ENCODE measurements around the gene GET3. TPM values are rescaled to one million over a fixed set of nuclear protein-coding genes. Genes with fewer than 3 reads are reported as not detected.

The GET3 gene
- total and polyA plus RNA-seq, 2 of the 13 experiments (the other 11 are each of a cell fraction or from before 2014, with no cell fraction given): 57.7 to 59.4 TPM

DNA sequence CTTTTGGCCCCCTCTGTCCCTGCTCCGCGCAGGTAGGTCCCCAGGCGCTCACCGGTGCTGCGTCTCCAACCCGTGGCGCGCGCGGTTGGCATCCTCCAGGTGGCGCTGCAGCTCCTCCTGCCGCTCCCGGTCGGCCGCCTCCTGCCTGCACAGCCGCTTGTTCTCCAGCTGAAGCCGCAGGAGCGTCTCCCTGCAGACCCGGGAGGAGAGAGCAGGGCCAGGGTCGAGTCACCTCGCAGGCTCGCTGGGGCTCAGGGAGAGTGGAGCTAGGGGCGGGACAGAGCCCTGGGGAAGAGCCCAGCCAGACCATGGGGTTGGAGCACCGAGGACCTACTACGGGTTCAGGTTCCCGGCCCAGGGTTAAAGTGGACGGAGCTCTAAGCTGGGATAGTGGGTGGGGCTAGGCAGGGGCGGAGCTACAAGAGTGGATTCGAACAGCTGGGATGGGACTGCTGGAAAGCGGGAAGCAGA, 28.8 kb downstream of the GET3 start (continued):
- peak; percentile 77 for TF ChIP-seq ZKSCAN1 (IDR thresholded peaks at IDR 0.05; ENCODE audit: low read length)
- no peak for TF ChIP-seq ZNF510 (CRISPR knock-in tag; IDR thresholded peaks at IDR 0.05; ENCODE audit: low read depth)
- TF ChIP-seq ZNF768 (CRISPR knock-in tag; IDR thresholded peaks at IDR 0.05): peak; percentile 70; the same call in 1 of the 2 replicates
- no peak for TF ChIP-seq KLF12 (CRISPR knock-in tag; IDR thresholded peaks at IDR 0.05; ENCODE audit: borderline replicate concordance)
- TF ChIP-seq KDM2A (CRISPR knock-in tag; IDR thresholded peaks at IDR 0.05; ENCODE audit: borderline replicate concordance, low read depth): peak; percentile 96
- no peak for TF ChIP-seq CENPX (CRISPR knock-in tag; IDR thresholded peaks at IDR 0.05)
- TF ChIP-seq EEA1 (CRISPR knock-in tag; IDR thresholded peaks at IDR 0.05; ENCODE audit: borderline replicate concordance): no peak
- TF ChIP-seq MTF2 (CRISPR knock-in tag; IDR thresholded peaks at IDR 0.05; ENCODE audit: borderline replicate concordance): no peak
- peak; percentile 20; the same call in 1 of the 2 replicates for TF ChIP-seq PPARG (CRISPR knock-in tag; conservative IDR thresholded peaks at IDR 0.05)
- TF ChIP-seq ZNF589 (CRISPR knock-in tag; conservative IDR thresholded peaks at IDR 0.05): peak; percentile 52; the same call in 1 of the 2 replicates
- no peak for TF ChIP-seq HDAC6 (IDR thresholded peaks at IDR 0.05; ENCODE audit: low read depth, low read length)
- TF ChIP-seq, protein P1, sequence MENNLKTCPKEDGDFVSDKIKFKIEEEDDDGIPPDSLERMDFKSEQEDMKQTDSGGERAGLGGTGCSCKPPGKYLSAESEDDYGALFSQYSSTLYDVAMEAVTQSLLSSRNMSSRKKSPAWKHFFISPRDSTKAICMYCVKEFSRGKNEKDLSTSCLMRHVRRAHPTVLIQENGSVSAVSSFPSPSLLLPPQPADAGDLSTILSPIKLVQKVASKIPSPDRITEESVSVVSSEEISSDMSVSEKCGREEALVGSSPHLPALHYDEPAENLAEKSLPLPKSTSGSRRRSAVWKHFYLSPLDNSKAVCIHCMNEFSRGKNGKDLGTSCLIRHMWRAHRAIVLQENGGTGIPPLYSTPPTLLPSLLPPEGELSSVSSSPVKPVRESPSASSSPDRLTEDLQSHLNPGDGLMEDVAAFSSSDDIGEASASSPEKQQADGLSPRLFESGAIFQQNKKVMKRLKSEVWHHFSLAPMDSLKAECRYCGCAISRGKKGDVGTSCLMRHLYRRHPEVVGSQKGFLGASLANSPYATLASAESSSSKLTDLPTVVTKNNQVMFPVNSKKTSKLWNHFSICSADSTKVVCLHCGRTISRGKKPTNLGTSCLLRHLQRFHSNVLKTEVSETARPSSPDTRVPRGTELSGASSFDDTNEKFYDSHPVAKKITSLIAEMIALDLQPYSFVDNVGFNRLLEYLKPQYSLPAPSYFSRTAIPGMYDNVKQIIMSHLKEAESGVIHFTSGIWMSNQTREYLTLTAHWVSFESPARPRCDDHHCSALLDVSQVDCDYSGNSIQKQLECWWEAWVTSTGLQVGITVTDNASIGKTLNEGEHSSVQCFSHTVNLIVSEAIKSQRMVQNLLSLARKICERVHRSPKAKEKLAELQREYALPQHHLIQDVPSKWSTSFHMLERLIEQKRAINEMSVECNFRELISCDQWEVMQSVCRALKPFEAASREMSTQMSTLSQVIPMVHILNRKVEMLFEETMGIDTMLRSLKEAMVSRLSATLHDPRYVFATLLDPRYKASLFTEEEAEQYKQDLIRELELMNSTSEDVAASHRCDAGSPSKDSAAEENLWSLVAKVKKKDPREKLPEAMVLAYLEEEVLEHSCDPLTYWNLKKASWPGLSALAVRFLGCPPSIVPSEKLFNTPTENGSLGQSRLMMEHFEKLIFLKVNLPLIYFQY (CRISPR knock-in tag; IDR thresholded peaks at IDR 0.05; ENCODE audit: borderline replicate concordance): 0 out of 2 replicates have a peak, but pooled peaks have one; percentile 50
- TF ChIP-seq, protein P2, sequence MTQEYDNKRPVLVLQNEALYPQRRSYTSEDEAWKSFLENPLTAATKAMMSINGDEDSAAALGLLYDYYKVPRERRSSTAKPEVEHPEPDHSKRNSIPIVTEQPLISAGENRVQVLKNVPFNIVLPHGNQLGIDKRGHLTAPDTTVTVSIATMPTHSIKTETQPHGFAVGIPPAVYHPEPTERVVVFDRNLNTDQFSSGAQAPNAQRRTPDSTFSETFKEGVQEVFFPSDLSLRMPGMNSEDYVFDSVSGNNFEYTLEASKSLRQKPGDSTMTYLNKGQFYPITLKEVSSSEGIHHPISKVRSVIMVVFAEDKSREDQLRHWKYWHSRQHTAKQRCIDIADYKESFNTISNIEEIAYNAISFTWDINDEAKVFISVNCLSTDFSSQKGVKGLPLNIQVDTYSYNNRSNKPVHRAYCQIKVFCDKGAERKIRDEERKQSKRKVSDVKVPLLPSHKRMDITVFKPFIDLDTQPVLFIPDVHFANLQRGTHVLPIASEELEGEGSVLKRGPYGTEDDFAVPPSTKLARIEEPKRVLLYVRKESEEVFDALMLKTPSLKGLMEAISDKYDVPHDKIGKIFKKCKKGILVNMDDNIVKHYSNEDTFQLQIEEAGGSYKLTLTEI (CRISPR knock-in tag; conservative IDR thresholded peaks at IDR 0.05): no peak
- TF ChIP-seq, protein P3, sequence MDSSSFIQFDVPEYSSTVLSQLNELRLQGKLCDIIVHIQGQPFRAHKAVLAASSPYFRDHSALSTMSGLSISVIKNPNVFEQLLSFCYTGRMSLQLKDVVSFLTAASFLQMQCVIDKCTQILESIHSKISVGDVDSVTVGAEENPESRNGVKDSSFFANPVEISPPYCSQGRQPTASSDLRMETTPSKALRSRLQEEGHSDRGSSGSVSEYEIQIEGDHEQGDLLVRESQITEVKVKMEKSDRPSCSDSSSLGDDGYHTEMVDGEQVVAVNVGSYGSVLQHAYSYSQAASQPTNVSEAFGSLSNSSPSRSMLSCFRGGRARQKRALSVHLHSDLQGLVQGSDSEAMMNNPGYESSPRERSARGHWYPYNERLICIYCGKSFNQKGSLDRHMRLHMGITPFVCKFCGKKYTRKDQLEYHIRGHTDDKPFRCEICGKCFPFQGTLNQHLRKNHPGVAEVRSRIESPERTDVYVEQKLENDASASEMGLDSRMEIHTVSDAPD (CRISPR knock-in tag; IDR thresholded peaks at IDR 0.05): no peak
- TF ChIP-seq ZNF619 (CRISPR knock-in tag; IDR thresholded peaks at IDR 0.05): no peak
- TF ChIP-seq, protein P4, sequence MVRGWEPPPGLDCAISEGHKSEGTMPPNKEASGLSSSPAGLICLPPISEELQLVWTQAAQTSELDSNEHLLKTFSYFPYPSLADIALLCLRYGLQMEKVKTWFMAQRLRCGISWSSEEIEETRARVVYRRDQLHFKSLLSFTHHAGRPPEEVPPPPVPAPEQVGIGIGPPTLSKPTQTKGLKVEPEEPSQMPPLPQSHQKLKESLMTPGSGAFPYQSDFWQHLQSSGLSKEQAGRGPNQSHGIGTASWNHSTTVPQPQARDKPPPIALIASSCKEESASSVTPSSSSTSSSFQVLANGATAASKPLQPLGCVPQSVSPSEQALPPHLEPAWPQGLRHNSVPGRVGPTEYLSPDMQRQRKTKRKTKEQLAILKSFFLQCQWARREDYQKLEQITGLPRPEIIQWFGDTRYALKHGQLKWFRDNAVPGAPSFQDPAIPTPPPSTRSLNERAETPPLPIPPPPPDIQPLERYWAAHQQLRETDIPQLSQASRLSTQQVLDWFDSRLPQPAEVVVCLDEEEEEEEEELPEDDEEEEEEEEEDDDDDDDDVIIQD (CRISPR knock-in tag; IDR thresholded peaks at IDR 0.05; ENCODE audit: low read depth): peak; percentile 40; the same call in 1 of the 2 replicates
- no peak for TF ChIP-seq ZNF781 (CRISPR knock-in tag; IDR thresholded peaks at IDR 0.05; ENCODE audit: borderline replicate concordance, not compliant biosample characterization)
- TF ChIP-seq SMC3 (IDR thresholded peaks at IDR 0.05; ENCODE audit: low read length): peak; percentile 26; the same call in 1 of the 2 replicates
- peak; percentile 91 for TF ChIP-seq ZNF292 (CRISPR knock-in tag; IDR thresholded peaks at IDR 0.05; ENCODE audit: borderline replicate concordance, low read depth)
- TF ChIP-seq NR2F6 (IDR thresholded peaks at IDR 0.05): no peak
- TF ChIP-seq NR2F6 (CRISPR knock-in tag; IDR thresholded peaks at IDR 0.05): peak; percentile 26; the same call in 1 of the 2 replicates

Measured in HepG2 (cell line).